Loucy (cell line): ENCODE data around the gene MAP2K3.

ENCODE experiments used
- H2AFZ ChIP-seq: fragments of 200-600 bp; sonication (generic); 2 replicates; pipeline ENCODE4 v1.6.0; 2016; ENCODE audit warnings: antibody characterized with exemption, mild to moderate bottlenecking, low read length, moderate library complexity
- H3F3A ChIP-seq: fragments of 200-600 bp; 2 replicates; pipeline ENCODE4 v1.6.0; 2016; ENCODE audit warnings: antibody characterized with exemption, low read depth, mild to moderate bottlenecking
- H3K27me3 ChIP-seq: fragments of 200-600 bp; sonication (generic); 2 replicates; pipeline ENCODE4 v1.6.1; 2014; ENCODE audit warnings: low read length, mild to moderate bottlenecking; ENCODE audit not compliant: insufficient read depth, poor library complexity, severe bottlenecking
- H3K36me3 ChIP-seq: fragments of 200-600 bp; sonication (generic); 2 replicates; pipeline ENCODE4 v1.6.1; 2016; ENCODE audit warnings: low read length; ENCODE audit not compliant: insufficient read depth
- H3K4me1 ChIP-seq: fragments of 200-600 bp; sonication (generic); 2 replicates; pipeline ENCODE4 v1.5.1; 2014; ENCODE audit warnings: low read length, mild to moderate bottlenecking; ENCODE audit not compliant: insufficient read depth, poor library complexity, severe bottlenecking
- H3K4me2 ChIP-seq: fragments of 200-600 bp; sonication (generic); 2 replicates; pipeline ENCODE4 v1.6.0; 2014; ENCODE audit warnings: antibody characterized with exemption, low read length, low read depth, mild to moderate bottlenecking; ENCODE audit not compliant: poor library complexity, severe bottlenecking
- H3K4me3 ChIP-seq: fragments of 200-600 bp; sonication (generic); 2 replicates; pipeline ENCODE4 v1.5.1; 2014; ENCODE audit warnings: low read length, mild to moderate bottlenecking, mixed read lengths; ENCODE audit not compliant: poor library complexity, severe bottlenecking
- H3K79me2 ChIP-seq: fragments of 200-600 bp; sonication (generic); 2 replicates; pipeline ENCODE4 v1.6.1; 2014; ENCODE audit warnings: low read length; ENCODE audit not compliant: insufficient read depth
- H3K9ac ChIP-seq: fragments of 200-600 bp; sonication (generic); 2 replicates; pipeline ENCODE4 v1.6.0; 2014; ENCODE audit warnings: mild to moderate bottlenecking, low read depth, low read length, moderate library complexity; ENCODE audit not compliant: poor library complexity, severe bottlenecking
- H3K9me2 ChIP-seq: fragments of 200-600 bp; sonication (generic); replicated peaks from 2 replicates; pipeline ENCODE4 v1.6.1; 2016; ENCODE audit warnings: low read depth, low read length, mixed read lengths
- H3K9me3 ChIP-seq: fragments of 200-600 bp; sonication (generic); 2 replicates; pipeline ENCODE4 v1.6.1; 2014; ENCODE audit warnings: mild to moderate bottlenecking, antibody characterized with exemption, low read length, low read depth; ENCODE audit not compliant: insufficient read depth
- H4K20me1 ChIP-seq: fragments of 200-600 bp; sonication (generic); 2 replicates; pipeline ENCODE4 v1.6.0; 2014; ENCODE audit warnings: antibody characterized with exemption, low read length, mild to moderate bottlenecking; ENCODE audit not compliant: insufficient read depth, poor library complexity, severe bottlenecking
- EZH2phosphoT487 ChIP-seq: fragments of 200-600 bp; IDR thresholded peaks from 2 replicates; pipeline ENCODE4 v1.6.1; 2018; ENCODE audit warnings: antibody characterized with exemption, mild to moderate bottlenecking, moderate library complexity, borderline replicate concordance
- TF ChIP-seq, protein P1 (sequence below): fragments of 200-600 bp; sonication (generic); conservative IDR thresholded peaks from 2 replicates; pipeline ENCODE4 v1.5.1; 2014; ENCODE audit warnings: mild to moderate bottlenecking, antibody characterized with exemption, low read length

Gene MAP2K3

DNA sequence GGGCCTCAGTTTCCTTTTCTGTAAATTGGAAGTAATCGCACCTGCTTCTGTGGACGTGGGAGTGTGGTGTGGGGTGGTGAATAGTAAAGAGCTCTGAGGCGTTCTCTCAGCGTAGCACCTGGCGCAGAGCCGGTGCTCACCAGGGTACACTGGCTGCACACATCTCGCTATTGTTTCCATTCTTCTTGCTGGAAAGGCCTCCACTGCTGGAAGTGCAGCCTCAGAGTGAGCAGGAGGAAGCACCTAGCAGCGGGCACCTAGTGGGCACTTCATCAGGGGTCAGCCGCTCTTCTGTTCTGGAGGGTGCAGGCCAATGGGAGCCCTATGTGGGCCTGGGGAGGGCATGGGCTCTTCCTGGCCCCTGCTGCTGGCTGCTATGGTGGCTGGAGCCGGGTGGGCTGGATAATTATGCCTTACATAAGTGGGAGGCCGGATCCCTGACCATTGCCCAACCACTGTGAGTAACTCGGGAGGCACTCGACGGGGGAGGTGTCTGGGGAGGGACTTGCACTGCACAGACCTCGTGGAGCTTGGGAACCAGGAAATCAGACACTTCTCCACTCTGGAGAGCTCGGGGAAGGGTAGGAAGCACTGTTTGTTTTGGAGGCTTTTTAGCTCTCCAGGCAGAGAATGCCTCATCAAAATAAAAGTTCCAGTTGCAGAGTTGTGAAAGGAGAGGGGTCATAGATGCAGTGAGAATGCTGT, 1.7 kb downstream of the MAP2K3 start:
- peaks cover 44% of the 10 kb centered on the region for H3K4me1 ChIP-seq
- H3K9ac ChIP-seq, result peak overlapping the region; percentile 91
- peak overlapping the region; percentile 92 for H3K4me3 ChIP-seq
- TF ChIP-seq, protein P1, sequence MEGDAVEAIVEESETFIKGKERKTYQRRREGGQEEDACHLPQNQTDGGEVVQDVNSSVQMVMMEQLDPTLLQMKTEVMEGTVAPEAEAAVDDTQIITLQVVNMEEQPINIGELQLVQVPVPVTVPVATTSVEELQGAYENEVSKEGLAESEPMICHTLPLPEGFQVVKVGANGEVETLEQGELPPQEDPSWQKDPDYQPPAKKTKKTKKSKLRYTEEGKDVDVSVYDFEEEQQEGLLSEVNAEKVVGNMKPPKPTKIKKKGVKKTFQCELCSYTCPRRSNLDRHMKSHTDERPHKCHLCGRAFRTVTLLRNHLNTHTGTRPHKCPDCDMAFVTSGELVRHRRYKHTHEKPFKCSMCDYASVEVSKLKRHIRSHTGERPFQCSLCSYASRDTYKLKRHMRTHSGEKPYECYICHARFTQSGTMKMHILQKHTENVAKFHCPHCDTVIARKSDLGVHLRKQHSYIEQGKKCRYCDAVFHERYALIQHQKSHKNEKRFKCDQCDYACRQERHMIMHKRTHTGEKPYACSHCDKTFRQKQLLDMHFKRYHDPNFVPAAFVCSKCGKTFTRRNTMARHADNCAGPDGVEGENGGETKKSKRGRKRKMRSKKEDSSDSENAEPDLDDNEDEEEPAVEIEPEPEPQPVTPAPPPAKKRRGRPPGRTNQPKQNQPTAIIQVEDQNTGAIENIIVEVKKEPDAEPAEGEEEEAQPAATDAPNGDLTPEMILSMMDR, result no peak
- no peak for TF ChIP-seq EZH2phosphoT487
- H4K20me1 ChIP-seq, result peaks cover 31% of the 10 kb centered on the region
- H2AFZ ChIP-seq, result no peak overlapping the region
- no peaks in the 10 kb centered on the region for H3K9me3 ChIP-seq
- no peaks in the 10 kb centered on the region for H3K9me2 ChIP-seq
- no peaks in the 10 kb centered on the region for H3K27me3 ChIP-seq
- peaks cover 58% of the 10 kb centered on the region for H3K79me2 ChIP-seq
- H3K36me3 ChIP-seq, result no peaks in the 10 kb centered on the region
- H3K4me2 ChIP-seq, result peak overlapping the region; percentile 96
- H3F3A ChIP-seq, result no peaks in the 10 kb centered on the region

DNA sequence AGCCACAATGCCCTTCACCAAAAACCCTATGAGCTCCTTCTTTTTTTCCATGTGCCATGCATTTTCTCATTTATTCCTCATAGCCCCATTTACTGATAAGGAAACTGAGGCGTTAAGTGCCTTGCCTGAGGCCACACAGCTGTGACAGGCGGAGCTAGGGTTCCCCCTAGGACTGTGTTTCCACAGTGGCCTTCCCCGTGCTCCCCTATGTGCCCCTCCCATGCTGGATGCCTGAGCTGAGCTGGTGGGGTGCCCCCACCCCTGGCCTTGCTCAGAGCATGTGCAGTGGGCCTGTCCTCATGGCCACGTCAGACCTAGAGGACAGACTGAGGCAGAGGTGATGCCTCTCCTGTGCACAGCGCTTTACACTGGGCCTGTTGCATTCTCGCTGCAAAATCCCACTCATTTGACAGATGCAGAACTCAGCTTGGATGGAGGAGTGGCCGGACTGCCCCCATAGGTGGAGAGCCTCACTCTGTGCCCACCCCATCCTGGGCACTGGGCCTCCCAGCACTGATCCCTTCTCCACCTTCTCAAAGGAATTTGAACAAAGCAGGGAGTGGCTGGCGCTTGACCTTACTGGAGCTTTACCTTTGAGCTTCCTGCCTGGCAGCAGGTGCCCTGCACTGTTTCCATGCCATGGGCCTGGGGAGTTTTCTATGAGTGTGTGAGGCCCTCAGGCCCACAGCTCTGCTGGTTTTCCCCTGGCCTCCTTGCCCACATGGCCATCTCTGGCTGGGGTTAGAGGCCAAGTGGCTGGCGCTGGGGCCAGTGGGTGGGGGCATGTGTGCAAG, 2.6 kb downstream of the MAP2K3 start:
- TF ChIP-seq, protein P1, result no peak
- TF ChIP-seq EZH2phosphoT487, result no peak
- no peaks in the 10 kb centered on the region for H3K9me2 ChIP-seq
- H3K9ac ChIP-seq, result peak overlapping the region; percentile 91
- peaks cover 36% of the 10 kb centered on the region for H4K20me1 ChIP-seq
- H3K36me3 ChIP-seq, result no peaks in the 10 kb centered on the region; the same call in 1 of the 2 replicates
- peak overlapping the region; percentile 92 for H3K4me3 ChIP-seq
- H2AFZ ChIP-seq, result no peak overlapping the region
- peak overlapping the region; percentile 96 for H3K4me2 ChIP-seq
- H3K27me3 ChIP-seq, result no peaks in the 10 kb centered on the region
- no peaks in the 10 kb centered on the region for H3K9me3 ChIP-seq
- no peaks in the 10 kb centered on the region for H3F3A ChIP-seq
- peaks cover 44% of the 10 kb centered on the region for H3K4me1 ChIP-seq
- peaks cover 67% of the 10 kb centered on the region for H3K79me2 ChIP-seq

DNA sequence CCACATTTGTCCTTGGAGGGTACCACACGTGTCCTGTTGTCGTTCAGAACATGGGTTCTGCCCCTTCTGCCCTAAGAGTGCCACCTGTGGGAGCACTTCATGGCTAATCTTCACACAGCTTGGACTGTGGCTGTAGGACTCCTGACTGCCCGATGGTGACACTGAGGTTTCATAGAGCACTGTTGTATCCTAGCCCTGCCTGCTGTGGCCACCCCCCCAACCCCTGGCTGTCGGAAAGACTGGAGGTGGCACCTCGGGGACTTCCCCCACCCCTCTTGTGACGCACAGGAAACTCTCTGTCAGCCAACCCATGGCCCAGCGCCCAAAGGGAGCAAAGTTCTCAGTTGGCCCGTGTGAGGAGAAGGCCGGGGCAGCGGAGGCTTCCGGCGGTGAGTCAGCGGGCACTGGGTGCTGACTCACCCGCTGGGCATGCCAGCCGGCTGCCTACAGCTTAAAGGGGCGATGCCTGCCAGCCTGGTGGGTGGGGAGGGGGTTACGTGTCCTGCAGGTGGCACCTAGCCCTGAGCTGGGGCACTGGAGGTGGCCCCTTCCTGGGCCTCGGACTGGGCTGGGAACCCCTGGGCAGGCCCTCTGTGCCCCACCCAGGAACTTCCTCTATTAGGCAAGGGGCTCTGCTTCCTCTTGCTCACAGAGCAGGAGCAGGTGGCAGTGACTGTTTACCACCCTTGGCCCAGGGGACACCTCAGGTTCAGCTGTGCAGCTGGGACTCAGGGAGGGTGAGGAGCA, 3.4 kb downstream of the MAP2K3 start:
- Histone ChIP-seq H3K27me3 (no peaks in the 10 kb centered on the region), H3K36me3 (no peaks in the 10 kb centered on the region; the same call in 1 of the 2 replicates), H3K4me1 (peaks cover 44% of the 10 kb centered on the region), H3K4me2 (peak overlapping the region; percentile 96), H3F3A (no peaks in the 10 kb centered on the region), H3K4me3 (peak overlapping the region; percentile 92), H3K79me2 (peaks cover 67% of the 10 kb centered on the region), H4K20me1 (peaks cover 36% of the 10 kb centered on the region), H2AFZ (no peak overlapping the region), H3K9me3 (no peaks in the 10 kb centered on the region), H3K9ac (peak overlapping the region; percentile 91), H3K9me2 (no peaks in the 10 kb centered on the region)
- no peak for TF ChIP-seq EZH2phosphoT487
- TF ChIP-seq, protein P1, result no peak
